ENCODE data around the gene SUPT5H. TPM values are rescaled to one million over a fixed set of nuclear protein-coding genes. Genes with fewer than 3 reads are reported as not detected.
"Not testable (repeated sequence)": the region's sequence is repeated elsewhere in the genome, so short reads cannot be mapped to it uniquely, and the experiment has no call there.

The SUPT5H gene
- total RNA-seq, 1 experiment from 2014 or later = 102 TPM

- no peaks in the 10 kb centered on the region for H3K9me3 ChIP-seq
- no peaks in the 10 kb centered on the region for H3K27me3 ChIP-seq
- H3K4me3 ChIP-seq = peak overlapping the region; percentile 96
- DNase-seq = no peak
- H3K36me3 ChIP-seq = peaks cover 46% of the 10 kb centered on the region
Measured at GRCh38 chr19:39434123-39435076, 11.0 kb upstream of the SUPT5H start.

GRCh38 chr19:39435499-39436349 lies 9.7 kb upstream of the SUPT5H start, which contains the start of gene RPS16:
Gene RPS16 (minus strand): TSS chr19:39435949. CDS start chr19:39435895, 54 bp downstream.
- Histone ChIP-seq H3K27me3 (no peaks in the 10 kb centered on the region), H3K36me3 (peaks cover 46% of the 10 kb centered on the region), H3K9me3 (no peaks in the 10 kb centered on the region), H3K4me3 (peak within 1 kb of the TSS; percentile 96)
- peak; percentile 99 for DNase-seq

GRCh38 chr19:39436350-39436716 lies 9.0 kb upstream of the SUPT5H start:
- DNase-seq = no peak
- Histone ChIP-seq H3K36me3 (peaks cover 41% of the 10 kb centered on the region), H3K9me3 (no peaks in the 10 kb centered on the region), H3K27me3 (no peaks in the 10 kb centered on the region), H3K4me3 (peak overlapping the region; percentile 96)

GRCh38 chr19:39438270-39438934 lies 7.0 kb upstream of the SUPT5H start:
- DNase-seq = no peak
- no peaks in the 10 kb centered on the region for H3K9me3 ChIP-seq
- H3K4me3 ChIP-seq = no peak overlapping the region
- no peaks in the 10 kb centered on the region for H3K27me3 ChIP-seq
- H3K36me3 ChIP-seq = peaks cover 23% of the 10 kb centered on the region

- no peak for DNase-seq
Measured at GRCh38 chr19:39444598-39445195, 685 bp upstream of the SUPT5H start.

GRCh38 chr19:39446365-39447084 lies 1.1 kb downstream of the SUPT5H start:
- no peaks in the 10 kb centered on the region for H3K27me3 ChIP-seq
- H3K36me3 ChIP-seq = peaks cover 33% of the 10 kb centered on the region
- H3K4me3 ChIP-seq = peak overlapping the region; percentile 95
- DNase-seq = no peak
- H3K9me3 ChIP-seq = no peaks in the 10 kb centered on the region; the same call in 1 of the 2 replicates

More at GRCh38 chr19:39444598-39445195, 685 bp upstream of the SUPT5H start:
- peak overlapping the region; percentile 95 for H3K4me3 ChIP-seq
- H3K9me3 ChIP-seq = no peaks in the 10 kb centered on the region; the same call in 1 of the 2 replicates
- H3K27me3 ChIP-seq = no peaks in the 10 kb centered on the region
- peaks cover 25% of the 10 kb centered on the region for H3K36me3 ChIP-seq

- H3K4me3 ChIP-seq = no peak overlapping the region
- H3K27me3 ChIP-seq = no peaks in the 10 kb centered on the region
- DNase-seq = no peak
- H3K9me3 ChIP-seq = no peaks in the 10 kb centered on the region; the same call in 1 of the 2 replicates
- H3K36me3 ChIP-seq = peaks cover 47% of the 10 kb centered on the region
Measured at GRCh38 chr19:39448271-39448670, 2.9 kb downstream of the SUPT5H start.

GRCh38 chr19:39449116-39449797 lies 3.9 kb downstream of the SUPT5H start:
- no peaks in the 10 kb centered on the region for H3K27me3 ChIP-seq
- DNase-seq = no peak
- H3K4me3 ChIP-seq = no peak overlapping the region
- no peaks in the 10 kb centered on the region; the same call in 1 of the 2 replicates for H3K9me3 ChIP-seq
- H3K36me3 ChIP-seq = peaks cover 55% of the 10 kb centered on the region

- not testable (repeated sequence) for H3K27me3 ChIP-seq, H3K9me3 ChIP-seq, DNase-seq, H3K4me3 ChIP-seq
- peaks cover 62% of the 10 kb centered on the region for H3K36me3 ChIP-seq
Measured at GRCh38 chr19:39451257-39451656, 5.9 kb downstream of the SUPT5H start.

GRCh38 chr19:39463403-39463802 lies 18.0 kb downstream of the SUPT5H start:
- DNase-seq = no peak
- Histone ChIP-seq H3K36me3 (peaks cover 88% of the 10 kb centered on the region), H3K4me3 (no peak overlapping the region), H3K9me3 (no peaks in the 10 kb centered on the region), H3K27me3 (no peaks in the 10 kb centered on the region)

- DNase-seq = no peak
- H3K36me3 ChIP-seq = peaks cover 88% of the 10 kb centered on the region
- H3K27me3 ChIP-seq = no peaks in the 10 kb centered on the region
- H3K4me3 ChIP-seq = no peak overlapping the region
- H3K9me3 ChIP-seq = no peaks in the 10 kb centered on the region
Measured at GRCh38 chr19:39465956-39466747, 20.8 kb downstream of the SUPT5H start.

- no peak overlapping the region for H3K4me3 ChIP-seq
- no peak for DNase-seq
- peaks cover 96% of the 10 kb centered on the region for H3K36me3 ChIP-seq
- H3K27me3 ChIP-seq = no peaks in the 10 kb centered on the region
- no peaks in the 10 kb centered on the region for H3K9me3 ChIP-seq
Measured at GRCh38 chr19:39467941-39468340, 22.6 kb downstream of the SUPT5H start.

GRCh38 chr19:39469036-39469435 lies 23.7 kb downstream of the SUPT5H start:
- Histone ChIP-seq H3K27me3 (no peaks in the 10 kb centered on the region), H3K9me3 (no peaks in the 10 kb centered on the region), H3K36me3 (peaks cover 100% of the 10 kb centered on the region), H3K4me3 (no peak overlapping the region)
- DNase-seq = no peak

- no peak overlapping the region for H3K4me3 ChIP-seq
- no peaks in the 10 kb centered on the region for H3K9me3 ChIP-seq
- H3K36me3 ChIP-seq = peaks cover 100% of the 10 kb centered on the region
- no peaks in the 10 kb centered on the region for H3K27me3 ChIP-seq
- DNase-seq = no peak
Measured at GRCh38 chr19:39469567-39469966, 24.2 kb downstream of the SUPT5H start.
